ENCODE data around the gene MYO9B.
"Not testable (repeated sequence)": the region's sequence is repeated elsewhere in the genome, so short reads cannot be mapped to it uniquely, and the experiment has no call there.

The MYO9B gene

DNA sequence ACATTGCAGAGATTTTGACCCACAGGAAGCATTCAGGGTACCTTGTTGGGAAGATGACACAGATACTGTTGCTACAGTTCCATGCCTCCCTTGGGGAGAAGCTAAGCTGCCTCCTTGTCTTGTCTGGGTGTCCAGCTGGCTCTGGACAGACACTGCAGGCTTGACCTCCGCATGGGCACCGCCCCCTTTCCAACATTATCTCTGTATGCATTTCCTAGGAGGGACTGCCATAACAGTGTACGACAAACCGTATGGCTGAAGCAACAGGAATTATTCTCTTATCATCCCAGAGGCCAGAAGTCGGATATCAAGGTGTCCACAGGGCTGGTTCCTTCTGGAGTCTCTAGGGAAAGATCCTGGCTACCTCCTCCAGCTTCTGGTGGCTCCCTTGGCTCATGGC lies 72.6 kb downstream of the MYO9B start:
- no peak for DNase-seq

DNA sequence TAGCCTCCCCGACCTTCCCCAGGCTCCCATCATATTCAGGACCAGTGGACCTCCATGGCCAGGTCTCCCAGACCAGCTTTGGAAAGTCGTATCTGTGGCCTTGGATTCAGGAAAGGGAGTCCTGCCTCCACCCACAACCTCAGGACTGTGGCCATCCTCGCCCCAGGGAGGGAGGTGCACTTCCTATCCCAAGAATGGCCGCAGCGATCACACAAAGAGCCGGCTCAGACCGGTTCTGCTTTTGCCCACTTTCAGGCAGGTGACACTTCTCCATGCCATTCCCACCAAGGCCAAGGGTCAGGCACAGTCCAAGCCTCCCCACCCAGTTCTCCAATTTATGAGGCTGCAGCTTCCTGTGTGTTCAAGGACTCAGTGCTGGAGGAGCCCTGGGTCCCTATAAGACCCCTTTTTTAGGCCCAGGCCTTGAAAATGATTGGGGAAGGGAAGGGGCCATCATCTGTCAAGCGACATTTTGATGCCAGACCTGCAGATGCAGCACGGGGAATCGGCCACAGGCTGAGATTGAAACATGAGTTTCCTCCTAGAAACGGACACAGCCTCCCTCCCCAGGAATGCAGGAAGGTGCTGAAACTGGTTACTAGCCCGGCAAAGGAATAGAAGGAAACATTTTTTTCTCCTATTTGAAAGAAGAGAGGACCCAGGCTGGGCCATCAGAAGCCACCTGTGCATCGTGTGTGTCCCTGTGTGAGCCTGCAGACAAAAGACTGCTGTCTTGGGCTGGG lies 74.0 kb downstream of the MYO9B start:
- no peak for DNase-seq

DNA sequence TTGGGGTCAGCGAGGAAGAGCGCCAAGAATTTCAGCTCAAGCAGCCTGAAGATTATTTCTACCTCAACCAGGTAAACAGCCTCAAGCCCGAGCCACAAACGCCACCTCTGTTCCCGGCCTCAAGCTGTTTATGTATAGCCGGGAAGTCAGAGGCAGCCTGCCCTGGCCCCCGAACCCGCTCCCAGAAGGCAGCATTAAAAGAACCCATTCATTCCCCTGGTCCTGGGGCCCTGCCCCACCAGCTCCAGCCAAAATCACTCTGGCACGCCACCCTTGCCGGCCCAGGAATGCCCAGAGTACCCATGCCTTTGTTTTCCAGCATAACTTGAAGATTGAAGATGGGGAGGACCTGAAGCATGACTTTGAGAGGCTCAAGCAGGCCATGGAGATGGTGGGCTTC lies 78.4 kb downstream of the MYO9B start:
- no peak for DNase-seq

DNA sequence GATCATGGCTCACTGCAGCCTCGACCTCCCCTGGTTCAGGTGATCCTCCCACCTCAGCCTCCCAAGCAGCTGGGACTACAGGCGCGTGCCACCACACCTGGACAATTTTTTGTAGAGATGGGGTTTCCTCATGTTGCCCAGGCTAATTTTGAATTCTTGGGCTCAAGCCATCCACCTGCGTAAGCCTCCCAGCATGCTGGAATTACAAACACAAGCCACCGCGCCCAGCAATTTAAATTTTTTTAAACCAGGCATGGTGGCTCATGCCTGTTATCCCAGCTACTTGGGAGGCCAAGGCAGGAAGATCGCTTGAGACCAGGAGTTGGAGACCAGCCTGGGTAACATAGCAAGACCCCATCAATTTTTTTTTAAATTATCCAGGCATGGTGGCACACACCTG lies 79.7 kb downstream of the MYO9B start:
- no peak for DNase-seq

DNA sequence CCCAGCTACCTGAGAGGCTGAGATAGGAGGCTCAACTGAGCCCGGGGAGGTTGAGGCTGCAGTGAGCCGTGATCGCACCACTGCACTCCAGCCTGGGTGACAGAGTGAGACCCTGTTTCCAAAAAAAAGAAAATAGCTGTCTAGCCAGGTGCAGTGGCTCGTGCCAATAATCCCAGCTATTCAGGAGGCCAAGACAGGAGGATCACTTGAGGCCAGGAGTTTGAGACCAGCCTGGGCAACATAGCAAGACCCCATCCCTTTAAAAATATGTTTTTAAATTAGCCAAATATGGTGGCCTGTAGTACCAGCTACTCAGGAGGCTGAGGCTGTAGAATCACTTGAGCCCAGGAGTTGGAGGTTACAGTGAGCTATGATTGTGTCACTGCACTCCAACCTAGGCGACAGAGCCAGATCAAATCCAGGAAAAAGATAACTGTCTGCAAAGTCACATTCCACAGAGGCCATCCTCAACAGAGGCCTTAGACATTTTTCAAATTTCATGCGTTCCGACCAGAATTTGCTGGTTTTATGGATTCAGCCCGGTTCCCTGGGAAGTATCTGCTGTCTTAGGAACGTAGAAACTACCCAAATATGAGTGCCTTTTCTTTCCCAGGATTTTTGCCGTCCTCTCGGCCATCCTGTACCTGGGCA lies 80.8 kb downstream of the MYO9B start:
- no peak for DNase-seq

DNA sequence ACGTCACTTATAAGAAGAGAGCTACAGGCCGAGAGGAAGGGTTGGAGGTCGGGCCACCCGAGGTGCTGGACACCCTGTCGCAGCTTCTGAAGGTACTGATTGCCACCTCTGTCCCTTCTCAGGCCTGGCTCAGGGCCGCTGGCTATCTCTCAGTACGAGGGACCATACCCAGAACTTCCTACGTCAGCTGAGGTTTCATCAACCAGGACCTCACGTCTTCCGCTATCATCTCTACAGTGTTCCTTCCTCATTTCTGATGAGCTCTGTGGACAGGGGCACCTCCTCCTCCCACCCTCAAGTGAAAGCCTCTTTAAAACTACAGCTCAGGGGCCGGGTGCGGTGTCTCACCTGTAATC lies 81.3 kb downstream of the MYO9B start:
- DNase-seq: no peak

DNA sequence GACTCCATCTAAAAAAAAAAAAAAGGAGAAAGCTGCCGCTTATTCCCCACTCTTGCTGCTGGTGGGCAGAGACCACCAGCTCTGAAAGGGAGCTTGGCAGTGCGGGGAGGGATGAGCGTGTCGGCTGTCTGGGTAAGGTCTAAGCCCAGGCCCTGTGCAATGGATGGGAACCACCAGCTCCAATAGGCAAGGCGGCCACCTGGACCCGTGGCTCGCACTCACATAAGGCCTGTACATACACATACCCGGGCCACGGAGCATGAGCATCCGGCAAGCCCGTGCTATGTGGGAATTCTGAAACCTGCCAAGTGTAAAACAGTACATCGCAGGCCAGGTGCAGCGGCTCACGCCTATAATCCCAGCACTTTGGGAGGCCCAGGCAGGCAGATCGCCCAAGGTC lies 83.0 kb downstream of the MYO9B start:
- no peak for DNase-seq

DNA sequence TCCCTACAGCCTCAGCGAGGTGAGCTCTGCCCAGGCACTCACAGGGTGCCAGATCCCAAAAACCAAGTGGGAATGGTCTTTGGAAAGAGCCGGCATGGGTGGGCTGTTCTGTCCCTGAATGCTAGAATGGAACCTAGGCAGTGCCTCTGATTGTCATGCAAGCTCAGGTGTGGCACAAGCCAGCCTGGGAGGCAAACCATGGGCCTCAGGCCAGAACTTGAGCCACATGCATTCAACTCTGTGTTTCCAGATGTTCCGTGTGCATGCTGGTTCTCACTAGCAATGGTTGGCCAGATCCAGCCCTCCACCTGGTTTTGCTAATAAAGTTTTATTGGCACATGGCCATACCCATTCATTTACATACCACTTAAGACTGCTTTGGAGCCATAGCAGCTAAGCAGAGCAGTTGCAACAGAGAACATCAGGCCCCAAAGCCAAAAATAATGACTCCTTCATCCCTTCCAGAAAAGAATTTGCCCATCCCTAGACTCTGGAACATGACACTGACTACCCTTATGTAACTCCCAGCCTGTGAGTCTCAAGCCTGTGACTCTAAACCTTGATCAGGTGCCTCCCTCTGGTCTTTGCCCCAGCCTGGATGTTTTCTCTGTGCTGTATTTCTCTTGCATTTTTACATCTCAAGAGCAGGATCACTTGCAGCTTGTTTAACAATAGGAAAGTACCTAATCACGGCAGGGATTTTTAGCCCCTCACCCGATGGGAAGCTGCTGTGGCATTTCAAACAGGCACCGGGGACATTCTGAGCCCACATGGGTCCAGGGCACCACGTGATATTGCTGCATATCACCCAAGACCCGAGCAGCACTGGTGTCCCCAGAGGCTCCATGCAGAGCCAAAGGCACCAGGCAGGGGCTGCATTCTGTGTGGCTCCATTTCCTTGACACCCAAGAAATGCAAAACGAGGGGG lies 84.2 kb downstream of the MYO9B start:
- DNase-seq: no peak

DNA sequence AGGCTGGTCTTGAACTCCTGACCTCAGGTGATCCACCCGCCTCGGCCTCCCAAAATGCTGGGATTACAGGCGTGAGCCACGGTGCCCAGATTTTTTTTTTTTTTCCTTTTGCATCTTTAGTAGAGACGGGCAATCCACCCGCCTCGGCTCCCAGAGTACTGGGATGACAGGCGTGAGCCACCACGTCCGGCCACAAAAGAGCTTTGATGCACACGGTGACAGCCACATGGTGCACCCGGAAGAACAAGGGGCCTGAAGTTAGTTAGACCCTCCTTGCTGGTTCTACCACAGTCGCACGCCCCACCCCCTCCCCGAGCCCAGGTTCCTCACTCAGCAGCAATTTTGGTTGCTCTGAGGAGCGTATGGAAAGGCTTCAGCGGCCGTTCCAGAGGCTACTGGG lies 85.3 kb downstream of the MYO9B start:
- peak; percentile 15 for DNase-seq

DNA sequence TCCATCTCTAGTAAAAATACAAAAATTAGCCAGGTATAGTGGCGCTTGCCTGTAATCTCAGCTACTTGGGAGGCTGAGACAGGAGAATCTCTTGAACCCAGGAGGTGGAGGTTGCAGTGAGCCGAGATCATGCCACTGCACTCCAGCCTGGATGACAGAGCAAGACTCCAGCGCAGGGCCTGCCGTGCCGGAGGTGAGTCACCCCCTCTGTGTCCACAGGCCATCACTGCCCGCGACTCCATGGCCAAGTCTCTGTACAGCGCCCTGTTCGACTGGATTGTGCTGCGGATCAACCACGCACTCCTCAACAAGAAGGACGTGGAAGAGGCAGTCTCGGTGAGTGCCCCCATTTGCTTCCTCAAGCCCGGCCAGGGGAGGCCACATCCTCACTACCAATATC lies 86.6 kb downstream of the MYO9B start:
- DNase-seq: not testable (repeated sequence)

DNA sequence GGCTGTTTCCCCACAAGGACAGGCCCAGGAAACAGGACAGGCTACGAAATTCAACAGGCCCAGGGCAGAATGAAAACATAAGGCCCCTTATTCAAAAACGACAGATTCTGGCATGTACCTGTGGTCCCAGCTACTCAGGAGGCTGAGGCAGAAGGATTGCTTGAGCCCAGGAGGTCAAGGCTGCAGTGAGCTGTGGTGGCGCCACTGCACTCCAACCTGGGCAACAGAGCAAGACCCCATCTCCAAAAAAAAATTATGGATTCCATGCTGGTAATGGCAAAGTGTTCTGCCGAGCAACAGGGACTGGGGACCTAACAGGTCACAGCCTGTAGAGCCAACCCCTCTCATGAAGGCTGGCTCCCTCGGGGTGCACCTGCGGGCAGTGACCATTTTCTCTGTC lies 87.0 kb downstream of the MYO9B start:
- no peak for DNase-seq

DNA sequence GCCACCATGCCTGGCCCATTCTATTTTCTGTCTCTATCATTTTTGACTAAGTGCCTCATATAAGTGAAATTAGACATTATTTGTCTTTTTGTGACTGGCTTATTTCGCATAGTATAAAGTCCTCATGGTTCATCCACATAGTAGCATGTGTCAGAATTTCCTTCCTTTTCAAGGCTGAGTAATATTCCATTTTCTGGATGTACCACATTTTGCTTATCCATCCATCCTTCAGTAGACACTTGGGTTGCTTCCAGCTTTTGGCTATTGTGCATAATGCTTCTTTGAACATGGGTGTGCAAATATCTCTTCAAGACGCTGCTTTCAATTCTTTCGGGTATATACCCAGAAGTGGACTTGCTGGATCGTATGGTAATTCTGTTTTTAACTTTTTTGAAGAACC lies 88.1 kb downstream of the MYO9B start:
- DNase-seq: no peak

DNA sequence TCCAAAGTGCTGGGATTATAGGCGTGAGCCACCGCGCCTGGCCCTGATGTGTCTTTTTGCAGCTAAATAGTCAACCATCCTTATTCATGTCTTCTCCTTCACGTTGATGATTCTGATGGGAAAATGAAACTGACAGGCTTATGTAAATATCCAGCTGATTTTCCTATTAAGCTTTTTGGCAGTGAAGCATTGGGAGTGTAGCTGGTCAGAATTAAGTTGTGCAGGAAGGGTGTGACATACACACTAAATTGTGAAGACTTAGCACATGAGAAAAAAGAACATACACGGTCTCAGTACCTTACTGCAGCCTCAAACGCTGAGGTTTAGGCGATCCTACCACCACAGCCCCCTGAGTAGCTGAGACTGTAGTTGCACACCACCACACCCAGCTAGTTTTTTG lies 89.1 kb downstream of the MYO9B start:
- no peak for DNase-seq

DNA sequence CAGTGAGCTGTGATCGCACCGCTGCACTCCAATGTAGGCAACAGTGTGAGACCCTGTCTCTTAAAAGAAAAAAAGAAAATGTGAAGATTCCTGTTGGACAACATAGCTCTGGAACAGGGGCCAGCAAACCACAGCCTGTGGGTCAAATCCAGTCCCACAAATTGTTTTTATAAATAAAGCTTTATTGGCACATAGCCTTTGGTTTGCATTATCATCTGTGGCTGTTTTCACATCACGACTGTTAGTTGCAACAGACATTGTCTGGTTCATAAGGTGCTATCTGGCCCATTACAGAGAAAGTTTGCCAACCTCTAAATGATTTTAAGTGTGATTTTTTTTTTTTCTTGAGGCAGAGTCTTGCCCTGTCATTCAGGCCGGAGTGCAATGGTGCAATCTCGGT lies 90.1 kb downstream of the MYO9B start:
- no peak for DNase-seq

DNA sequence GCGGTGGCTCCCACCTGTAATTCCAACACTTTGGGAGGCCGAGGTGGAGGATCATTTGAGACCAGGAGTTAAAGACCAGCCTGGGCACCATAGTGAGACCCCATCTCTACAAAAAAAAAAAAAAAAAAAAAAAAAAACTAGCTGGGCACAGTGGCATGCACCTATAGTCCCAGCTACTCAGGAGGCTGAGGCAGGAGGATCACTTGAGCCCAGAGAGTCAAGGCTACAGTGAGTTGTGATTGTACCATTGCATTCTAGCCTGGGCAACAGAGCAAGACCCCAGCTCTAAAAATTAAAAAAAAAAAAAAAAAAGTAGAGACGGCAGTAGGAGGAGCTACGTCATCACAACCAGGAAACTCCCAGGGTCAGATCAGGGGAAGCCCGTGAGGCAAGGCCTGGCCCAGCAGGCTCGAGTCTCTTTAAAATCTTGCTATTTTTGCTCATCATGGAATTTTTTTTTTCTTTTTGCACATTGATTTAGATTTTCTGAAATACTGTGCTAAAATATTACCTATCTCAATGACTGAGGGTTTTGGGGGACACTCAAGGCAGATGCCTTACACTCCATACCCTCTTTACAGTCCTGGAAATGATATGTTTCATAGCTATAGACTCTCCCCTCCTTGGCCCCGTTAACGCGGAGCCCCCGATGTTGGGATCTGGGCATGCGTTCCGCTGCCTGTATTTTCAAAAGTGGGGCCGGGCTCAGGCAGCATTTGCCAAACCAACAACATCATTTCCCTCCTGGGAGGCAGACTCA lies 95.1 kb downstream of the MYO9B start:
- no peak for DNase-seq

DNA sequence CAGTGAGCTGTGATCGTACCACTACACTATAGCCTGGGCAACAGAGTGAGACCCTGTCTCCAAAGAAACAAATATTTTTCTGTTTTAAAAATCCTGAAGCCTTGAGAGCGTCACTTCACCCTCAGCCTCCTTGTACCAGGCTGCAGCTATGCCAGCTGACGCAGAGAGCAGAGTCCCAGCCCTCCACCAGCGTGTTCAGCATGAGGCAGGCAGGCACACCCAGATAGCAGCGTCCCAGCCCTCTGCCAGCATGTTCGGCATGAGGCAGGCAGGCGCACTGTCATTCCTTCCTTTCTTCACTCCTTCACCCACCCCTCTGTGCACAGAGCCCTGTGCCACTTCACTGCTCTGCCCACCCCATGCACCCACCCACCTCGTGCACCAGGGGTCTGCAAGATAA lies 96.3 kb downstream of the MYO9B start:
- no peak for DNase-seq

DNA sequence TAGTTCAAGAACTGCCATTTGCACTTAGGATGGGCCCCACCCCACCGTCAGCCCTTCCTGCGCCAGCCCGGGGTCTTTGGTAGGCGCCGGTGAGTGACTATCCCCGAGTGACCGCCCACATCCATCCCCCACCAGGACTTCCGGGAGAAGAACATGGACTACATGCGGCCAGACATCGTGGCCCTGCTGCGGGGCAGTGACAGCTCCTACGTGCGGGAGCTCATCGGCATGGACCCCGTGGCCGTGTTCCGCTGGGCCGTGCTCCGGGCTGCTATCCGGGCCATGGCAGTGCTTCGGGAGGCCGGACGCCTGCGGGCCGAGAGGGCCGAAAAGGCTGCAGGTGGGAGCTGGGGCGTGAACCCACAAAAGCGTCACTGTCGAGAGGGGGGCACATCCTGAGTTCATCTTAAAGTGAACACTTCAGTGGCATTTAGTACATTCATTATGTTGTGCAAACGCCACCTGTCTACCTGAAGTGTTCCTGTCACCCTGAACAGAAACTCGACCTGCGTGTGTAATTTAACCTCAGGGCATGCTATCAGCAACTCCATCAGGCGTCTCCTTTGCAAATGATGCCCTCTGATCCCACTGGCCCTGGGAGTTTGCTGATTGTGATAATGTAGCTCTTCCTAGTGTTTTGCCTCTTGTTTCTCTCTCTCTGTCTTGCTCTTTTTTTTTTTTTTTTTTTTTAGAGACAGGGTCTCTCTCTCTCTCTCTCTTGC lies 97.2 kb downstream of the MYO9B start:
- DNase-seq: no peak

DNA sequence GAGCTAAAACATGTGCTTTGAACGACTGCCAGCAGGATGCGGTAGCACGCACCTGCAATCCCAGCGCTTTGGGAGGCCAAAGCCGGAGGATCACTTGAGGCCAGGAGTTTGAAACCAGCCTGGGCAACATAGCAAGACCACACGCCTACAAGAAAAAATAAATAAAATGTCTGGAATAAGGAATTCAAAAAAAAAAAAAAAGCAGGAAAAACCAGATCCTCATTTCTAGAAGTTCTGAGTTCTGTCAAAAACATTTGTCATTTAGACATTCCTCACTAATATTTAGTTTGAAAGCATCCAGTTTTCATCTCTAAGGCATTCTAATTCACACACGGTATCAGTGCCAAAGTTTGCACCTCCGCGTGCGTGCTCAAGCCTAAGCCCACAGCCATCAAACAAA lies 102.7 kb downstream of the MYO9B start:
- DNase-seq: no peak

DNA sequence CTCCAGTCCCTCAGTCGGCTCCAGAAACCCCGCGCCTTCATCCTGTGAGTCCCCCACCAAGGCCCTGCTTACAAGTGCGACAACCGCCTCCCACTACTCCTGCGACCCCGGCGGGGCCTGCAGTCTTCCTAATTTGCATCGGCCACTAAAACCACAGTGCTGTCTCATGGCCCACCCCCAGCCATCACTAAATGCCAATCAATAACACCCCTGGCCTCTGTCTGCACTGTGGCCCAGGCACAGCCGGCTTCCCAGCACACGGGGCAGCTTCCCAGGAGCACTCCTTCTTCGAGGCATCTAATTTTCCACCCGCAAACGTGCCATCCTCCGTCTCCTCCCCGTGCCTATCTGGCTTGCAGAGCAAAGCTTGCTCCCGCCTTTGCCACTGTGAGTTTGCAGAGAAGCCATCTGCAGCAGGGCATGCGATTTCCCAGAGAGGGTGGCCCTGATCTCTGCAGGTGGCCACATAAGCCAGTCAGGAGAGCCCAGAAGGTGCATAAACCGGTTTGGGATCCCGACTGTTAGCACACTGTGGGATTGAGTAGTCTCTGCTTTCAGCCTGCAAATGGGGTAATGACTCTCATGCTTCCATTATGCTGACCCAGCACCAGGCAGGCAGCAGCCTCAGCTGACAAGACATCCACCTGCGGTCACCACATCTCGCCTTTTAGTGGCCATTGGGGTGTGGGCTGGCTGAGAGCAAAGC lies 105.6 kb downstream of the MYO9B start:
- DNase-seq: no peak

DNA sequence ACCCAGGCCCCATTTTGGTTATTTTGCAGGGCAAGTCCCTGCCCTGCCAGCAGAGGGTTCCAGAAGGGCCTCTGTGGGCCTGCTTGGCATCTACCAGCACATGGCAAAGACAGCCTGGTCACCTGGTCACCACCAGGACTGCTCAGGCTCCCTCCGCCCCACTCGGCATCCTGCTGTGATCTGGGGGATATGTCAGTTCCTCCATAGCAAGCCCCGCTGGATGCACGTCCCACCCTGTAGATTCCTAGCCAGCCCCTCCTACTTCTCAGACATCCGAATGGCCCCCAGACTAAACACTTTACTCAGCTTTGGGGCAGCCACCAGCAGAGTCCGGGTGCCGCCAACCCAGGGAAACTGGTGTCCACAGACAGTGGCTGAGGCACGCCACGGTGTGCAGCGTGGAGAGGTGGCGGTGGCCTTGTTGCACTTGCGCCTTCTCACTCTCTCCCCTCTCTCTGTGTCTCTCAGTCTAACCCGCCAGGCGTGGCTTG lies 107.7 kb downstream of the MYO9B start:
- DNase-seq: peak; percentile 20

DNA sequence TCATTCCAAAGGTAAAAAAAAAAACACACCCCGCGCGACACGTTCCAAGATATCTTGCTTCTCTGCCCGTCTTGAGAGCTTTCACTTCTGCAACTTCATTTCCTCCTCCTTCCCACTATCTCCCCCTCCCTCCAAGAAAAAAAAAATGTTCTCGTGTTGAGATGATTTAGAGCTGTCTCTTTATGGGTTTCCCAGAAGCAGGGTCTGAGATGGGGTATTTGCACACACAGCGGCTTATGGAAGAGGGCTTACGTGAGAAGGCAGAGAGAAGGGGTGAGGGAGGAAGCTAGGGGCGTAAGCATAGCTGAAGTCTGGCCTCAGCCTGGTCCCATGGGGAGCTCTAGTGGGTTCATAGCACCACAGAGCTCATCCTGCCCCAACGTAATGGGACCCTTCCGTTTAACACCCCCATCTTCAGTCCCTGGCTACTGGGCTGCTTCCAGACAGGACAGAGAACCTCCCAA lies 108.3 kb downstream of the MYO9B start:
- DNase-seq: peak; percentile 19

Measured in activated gamma-delta T cell treated with Interleukin-2 at 50 U/mL for 16 hours (primary cell).